Activated CD4-positive, alpha-beta T cell treated with anti-CD3 and anti-CD28 coated beads for 48 hours (primary cell): Measurements from ENCODE around the gene RPS27A.
A peak's percentile ranks its signal among the peaks of the same experiment; 100 is the strongest.
"Not testable (repeated sequence)": the region's sequence is repeated elsewhere in the genome, so short reads cannot be mapped to it uniquely, and the experiment has no call there.

Source experiments
- DNase-seq: peaks from one replicate; pipeline ENCODE4 v3.0.0-alpha.2; 2020

RPS27A gene

GRCh38 chr2:55232084-55232862, at the start of gene RPS27A, which contains the start of gene CLHC1:
Gene RPS27A (plus strand): TSS chr2:55232688. CDS start chr2:55232825, 137 bp downstream.
Gene CLHC1 (minus strand): TSS chr2:55232293. CDS start chr2:55222411, 9,882 bp downstream.
- DNase-seq: peak; percentile 95

GRCh38 chr2:55186837-55187236, 45.7 kb upstream of the RPS27A start:
- not testable (repeated sequence) for DNase-seq

GRCh38 chr2:55191888-55192287, 40.6 kb upstream of the RPS27A start:
- DNase-seq: not testable (repeated sequence)

DNA sequence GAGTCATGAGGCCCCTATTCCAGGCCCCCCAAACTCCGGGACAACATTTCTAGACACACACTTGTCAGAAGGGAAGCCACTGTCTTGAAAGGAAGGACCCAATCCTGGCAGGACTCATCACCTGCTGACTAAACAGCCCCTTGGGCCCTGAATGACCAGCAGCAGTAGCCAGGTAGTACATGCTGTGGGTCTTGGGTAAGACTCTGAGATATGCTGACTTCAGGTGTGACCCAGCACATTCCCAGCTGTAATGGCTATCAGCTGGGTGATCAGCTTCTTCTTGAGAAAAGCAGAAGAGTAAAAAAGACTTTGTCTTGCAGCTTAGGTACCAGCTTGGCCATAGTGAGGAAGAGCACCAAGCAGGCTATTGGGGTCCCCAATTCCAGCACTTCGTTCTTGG, 36.0 kb upstream of the RPS27A start:
- DNase-seq: no peak

- DNase-seq: no peak
Measured at GRCh38 chr2:55200416-55200815, 32.1 kb upstream of the RPS27A start.

DNA sequence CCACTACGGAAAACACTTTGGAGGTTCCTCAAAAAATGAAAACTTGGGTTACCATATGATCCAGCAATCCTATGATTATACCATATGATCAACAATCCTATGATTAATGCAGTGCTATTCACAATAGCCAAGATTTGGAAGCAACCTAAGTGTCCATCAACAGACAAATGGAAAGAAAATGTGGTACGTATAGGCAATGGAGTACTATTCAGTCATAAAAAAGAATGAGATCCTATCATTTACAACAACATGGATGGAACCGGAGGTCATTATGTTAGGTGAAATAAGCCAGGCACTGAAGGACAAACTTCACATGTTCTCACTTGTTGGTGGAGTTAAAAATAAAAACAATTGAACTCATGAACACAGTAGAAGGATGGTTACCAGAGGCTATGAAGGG, 28.0 kb upstream of the RPS27A start:
- no peak for DNase-seq

DNA sequence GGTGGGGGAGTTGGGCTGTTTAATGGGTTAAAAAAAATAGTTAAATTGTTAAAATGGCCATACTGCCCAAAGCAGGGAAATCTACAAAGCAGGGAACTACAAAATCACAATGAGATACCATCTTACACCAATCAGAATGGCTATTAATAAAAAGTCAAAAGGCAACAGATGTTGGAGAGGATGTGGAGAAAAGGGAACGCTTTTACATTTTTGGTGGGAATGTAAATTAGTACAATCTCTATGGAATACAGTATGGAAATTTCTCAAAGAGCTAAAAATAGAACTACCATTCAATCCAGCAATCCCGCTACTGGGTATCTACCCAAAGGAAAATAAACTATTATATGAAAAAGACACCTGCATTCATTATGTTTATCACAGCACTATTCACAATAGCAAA, 27.5 kb upstream of the RPS27A start:
- no peak for DNase-seq

DNA sequence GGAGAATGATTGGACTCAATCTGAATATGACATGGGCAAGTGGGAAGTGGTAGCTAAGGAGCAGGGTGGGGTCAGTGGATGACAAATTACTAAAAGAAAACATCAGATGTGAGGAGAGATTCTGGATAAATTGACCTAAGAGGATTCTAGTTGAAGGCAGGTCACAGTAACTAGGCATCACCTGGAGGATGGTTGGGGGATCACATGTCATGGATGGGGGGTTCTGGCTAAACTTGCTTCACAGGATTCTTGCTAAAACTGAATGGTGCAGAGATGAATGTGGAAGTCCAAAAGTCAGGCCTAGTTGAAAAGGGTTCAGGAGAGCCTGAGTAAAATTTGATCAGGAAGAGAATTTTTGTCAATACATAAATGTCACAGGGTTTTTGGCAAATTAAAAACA, 18.7 kb upstream of the RPS27A start:
- DNase-seq: no peak

DNA sequence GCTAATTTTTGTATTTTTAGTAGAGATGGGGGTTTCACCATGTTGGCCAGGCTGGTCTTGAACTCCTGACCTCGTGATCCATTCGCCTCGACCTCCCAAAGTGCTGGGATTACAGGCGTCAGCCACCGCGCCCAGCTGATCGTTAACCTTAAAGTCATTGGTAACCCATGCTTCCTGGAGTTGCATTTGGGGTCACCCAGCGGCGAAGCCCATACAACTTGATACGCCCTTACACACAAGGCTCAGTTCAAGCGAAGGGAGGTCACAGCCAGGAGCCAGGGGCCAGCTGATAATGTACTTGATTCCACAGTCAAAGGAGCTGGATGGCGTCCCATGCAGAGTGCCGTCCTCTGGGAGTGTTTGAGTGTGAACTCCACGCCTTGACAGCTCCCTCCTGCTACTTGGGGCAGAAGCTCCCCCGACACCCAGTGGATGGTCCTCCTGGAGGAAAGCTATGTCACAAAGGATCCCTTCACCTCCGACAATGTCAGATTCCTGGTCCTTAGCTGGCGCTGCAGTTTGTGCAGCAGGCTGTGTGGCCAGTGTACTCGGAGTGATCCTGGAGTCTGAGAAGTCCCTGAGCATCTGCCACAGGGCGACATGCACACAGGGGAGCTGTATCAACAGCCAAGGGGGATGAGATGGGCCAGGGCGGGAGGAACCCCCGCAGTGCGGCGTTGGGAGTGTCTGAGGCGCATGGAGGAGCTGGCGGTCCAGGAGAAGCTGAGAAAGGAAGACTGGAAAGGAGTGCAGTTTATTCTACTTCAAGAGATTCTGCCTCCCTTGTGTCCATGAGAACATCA, 8.3 kb upstream of the RPS27A start:
- no peak for DNase-seq

- no peak for DNase-seq
Measured at GRCh38 chr2:55224761-55225261, 7.7 kb upstream of the RPS27A start.

DNA sequence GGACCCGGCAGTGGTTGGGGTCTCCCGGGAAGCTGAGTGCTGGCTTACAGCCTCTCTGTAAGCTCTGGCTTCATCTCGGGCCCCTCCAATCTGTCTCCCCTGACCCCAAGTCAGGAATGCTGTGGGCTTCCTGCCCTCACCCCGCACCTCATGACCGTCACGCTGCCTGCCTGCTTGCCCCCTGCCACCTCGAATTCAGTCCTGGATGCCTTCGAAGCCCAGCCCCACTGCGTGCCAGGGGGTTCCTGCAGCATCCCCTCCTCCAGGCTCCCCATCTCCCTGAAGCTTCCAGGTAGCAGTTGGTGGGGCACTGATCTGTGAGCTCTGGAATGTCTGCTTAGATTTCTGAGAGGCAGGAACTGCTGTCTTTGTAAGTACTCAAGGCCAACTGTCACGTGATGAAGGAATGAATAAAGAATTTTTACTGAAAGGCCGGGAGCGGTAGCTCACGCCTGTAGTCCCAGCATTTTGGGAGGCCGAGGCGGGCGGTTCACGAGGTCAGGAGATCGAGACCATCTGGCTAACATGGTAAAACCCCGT, 6.9 kb upstream of the RPS27A start:
- no peak for DNase-seq

GRCh38 chr2:55227437-55228225, 4.9 kb upstream of the RPS27A start:
- DNase-seq: not testable (repeated sequence)

DNA sequence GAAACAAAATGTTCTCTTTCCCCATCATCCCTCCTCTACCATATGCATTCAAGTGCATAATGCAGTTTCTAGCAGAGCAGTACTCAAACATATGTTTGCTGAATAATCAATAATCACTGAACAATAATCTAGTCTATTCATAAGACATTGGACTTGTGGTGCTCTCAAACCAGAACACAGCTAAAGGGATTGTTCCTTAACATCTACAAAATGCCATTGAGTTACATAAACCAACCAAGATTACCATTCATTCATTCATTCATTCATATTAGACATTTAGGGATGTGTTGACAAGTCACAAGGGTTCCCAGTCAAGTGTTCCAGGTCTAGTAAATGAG, 4.3 kb upstream of the RPS27A start:
- no peak for DNase-seq

DNA sequence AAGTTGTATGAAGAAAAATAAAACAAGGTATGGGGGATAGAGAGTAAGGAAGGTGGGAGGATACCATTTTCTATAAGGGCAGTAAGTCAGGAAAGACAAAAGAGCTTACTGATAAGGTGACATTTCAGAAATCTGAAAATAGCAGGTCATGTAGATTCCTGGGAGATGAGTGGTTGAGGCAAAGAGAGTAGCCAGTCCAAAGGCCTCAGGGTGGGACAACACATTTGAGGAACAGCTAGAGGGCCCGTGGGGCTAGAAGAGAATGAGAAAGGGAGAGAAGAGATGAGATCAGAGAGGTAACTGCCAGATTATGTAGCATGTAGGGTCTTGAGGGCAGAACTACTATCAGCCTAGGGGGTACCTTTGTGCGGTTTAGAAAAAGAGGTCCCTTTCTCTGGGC, 3.3 kb upstream of the RPS27A start:
- no peak for DNase-seq

DNA sequence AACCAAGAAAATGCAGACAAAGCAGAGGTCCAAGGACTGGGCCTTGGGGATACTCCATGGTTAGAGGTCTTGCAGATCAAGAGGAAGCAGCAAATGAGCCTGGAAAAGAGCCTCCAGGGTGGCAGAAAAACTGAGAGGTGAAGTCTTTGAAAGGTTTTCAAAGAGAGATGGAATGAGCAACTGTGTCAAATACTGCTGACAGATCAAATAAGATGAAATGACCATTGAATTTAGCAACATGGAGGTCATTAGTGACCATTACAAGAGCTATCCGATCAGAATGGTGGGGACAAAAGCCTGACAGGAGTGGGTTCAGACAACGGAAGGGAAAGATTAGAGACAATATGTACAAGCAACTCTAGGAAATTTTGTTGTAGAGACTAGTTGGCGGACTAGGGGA, 1.9 kb upstream of the RPS27A start:
- no peak for DNase-seq

- DNase-seq: no peak
Measured at GRCh38 chr2:55231546-55232083, 873 bp upstream of the RPS27A start.

DNA sequence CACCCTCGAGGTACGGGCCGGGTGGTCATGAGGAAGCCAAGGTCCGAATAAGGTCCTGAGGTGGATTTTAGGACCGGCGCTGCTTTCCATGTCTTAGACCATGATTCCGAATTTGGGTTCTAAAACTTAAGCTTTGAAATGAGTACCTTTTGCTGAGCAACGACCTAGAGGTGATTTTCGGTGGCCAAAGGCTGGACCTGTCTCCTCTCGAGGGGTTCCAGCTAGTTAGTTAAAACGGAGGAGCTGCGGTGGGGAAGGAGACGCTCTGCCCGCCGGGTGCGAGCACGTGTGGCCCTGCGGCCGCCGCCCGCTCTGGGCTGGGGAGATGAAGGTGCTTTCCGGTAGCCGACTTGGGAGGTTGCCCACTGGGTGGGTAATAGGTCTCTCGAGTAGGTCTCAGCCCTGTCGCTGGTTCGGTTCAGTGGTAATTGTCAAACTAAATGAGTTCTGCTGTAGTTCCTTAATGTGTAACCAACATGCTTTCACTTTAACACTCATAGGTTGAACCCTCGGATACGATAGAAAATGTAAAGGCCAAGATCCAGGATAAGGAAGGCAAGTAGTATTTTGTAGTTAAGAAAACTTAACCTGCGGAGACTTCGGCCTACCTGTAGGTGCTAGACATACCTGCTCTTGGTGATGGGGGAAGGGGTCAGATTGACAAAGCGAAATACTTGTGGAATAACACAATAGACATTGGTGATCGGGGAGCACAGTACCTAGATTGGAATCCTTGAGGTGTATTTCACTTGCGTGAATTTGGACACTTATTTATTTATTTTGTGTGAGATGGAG, 572 bp downstream of the RPS27A start:
- DNase-seq: peak; percentile 53

DNA sequence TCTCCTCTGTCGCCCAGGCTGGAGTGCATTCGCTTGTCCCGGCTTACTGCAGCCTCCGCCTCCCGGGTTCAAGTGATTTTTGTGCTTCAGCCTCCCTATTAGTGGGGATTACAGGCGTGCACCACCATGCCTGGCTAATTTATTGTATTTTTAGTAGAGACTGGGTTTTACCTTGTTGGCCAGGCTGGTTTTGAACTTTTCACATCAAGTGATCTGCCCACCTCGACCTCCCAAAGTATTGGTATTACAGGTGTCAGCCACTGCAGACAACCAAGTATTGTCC, 1.1 kb downstream of the RPS27A start:
- DNase-seq: no peak

- DNase-seq: no peak
Measured at GRCh38 chr2:55235724-55236538, 3.4 kb downstream of the RPS27A start.

GRCh38 chr2:55236992-55237543, 4.6 kb downstream of the RPS27A start:
- DNase-seq: no peak
